Glomerular endothelial cell (primary cell): ENCODE data around the gene MICB. TPM values are rescaled to one million over a fixed set of nuclear protein-coding genes. Genes with fewer than 3 reads are reported as not detected.
"Not testable (repeated sequence)": the region's sequence is repeated elsewhere in the genome, so short reads cannot be mapped to it uniquely, and the experiment has no call there.

Source experiments
- DNase-seq: peaks from one replicate; pipeline ENCODE4 v3.0.0-alpha.2; 2011; ENCODE audit warnings: low read depth, low spot score; ENCODE audit errors: extremely low read depth
- total RNA-seq: library from RNA; depleted of rRNA; stranded (reverse); fragments of >200 nt; gene quantifications from 2 replicates; pipeline ENCODE4 v1.2.3, GENCODE V29; 2015

The MICB gene
- total RNA-seq: 14.5 and 19.1 TPM in 2 replicates

- no peak for DNase-seq
These were observed at the start of gene MICB for GRCh38 chr6:31497531-31498476. MICB (plus strand) TSS chr6:31498145; CDS start chr6:31498194, 49 bp downstream.

DNA sequence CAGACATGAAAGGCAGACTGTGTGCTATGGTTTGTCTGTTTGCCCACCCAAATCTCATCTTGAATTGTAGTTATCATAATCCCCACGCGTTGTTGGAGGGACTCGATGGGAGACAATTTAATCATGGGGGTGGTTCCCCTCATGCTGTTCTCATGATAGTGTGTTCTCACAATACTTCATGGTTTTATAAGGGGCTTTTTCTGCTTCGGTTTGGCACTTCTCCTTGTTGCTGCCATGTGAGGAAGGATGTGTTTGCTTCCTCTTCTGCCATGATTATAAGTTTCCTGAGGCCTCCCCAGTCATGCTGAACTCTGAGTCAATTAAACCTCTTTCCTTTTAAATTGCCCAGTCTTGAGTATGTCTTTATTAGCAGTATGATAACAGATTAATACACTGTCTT is 47.2 kb upstream of the MICB start:
- DNase-seq: no peak

DNA sequence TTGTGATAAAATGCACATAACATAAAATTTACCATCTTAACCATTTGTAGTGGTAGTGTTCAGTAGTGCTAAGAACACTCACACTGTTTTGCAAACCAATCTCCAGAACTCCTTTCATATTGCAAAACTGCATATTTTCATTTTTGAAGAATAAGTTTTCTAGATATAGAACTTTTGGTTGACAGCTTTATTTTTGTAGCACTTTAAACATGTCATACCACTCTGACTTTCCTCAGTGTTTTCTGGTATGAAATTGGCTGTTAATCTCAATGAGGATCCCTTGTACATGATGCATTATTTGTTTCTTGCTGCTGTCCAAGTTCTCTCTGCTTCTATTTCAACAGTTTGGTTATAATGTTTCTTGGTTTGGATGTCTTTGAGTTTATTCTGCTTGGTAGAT is 45.1 kb upstream of the MICB start:
- no peak for DNase-seq

GRCh38 chr6:31453259-31453658 is 44.7 kb upstream of the MICB start:
- DNase-seq: no peak

GRCh38 chr6:31459864-31460263 is 38.1 kb upstream of the MICB start:
- DNase-seq: not testable (repeated sequence)

- DNase-seq: no peak
These were observed 37.5 kb upstream of the MICB start for GRCh38 chr6:31460361-31461025.

- DNase-seq: no peak
These were observed 35.6 kb upstream of the MICB start for GRCh38 chr6:31462026-31462963.

DNA sequence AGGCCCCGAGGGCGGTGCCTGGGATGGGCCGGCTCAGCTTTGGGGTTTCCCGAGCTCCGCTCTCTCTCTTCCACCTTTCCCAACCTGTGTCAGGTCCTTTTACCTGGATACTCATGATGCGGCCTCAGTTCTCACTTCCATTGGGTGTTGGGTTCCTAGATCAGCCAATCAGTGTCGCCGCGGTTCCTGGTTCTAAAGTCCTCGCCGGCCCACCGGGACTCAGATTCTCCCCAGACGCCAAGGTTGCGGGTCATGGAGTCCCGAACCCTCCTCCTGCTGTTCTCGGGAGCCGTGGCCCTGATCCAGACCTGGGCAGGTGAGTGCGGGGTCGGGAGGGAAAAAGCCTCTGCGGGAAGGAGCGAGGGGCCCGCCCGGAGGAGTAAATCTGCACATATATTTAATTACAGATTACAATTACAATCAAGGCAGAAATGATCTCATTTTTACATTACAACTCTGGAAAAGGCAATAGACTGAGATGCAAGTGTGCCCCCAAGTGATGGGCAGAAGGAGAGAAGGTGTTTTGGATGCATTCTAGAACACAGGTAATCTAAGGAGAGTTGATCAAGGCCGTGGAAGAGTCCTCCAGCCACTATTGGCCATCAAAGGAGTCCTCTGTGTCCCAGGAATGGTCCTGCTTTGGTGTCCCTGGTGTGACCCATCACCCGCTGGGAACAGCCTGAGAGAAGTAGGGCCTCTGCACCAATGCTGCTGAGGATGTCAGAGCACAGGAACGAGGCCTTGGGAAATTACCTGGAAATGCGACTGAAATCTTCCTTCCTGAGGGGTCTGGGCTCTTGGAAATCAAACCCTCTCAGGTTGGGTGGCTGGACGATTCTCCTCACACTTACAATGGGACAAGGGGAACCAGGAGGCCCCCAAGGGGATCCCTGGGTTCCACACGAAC is 34.7 kb upstream of the MICB start:
- DNase-seq: peak; percentile 25

DNA sequence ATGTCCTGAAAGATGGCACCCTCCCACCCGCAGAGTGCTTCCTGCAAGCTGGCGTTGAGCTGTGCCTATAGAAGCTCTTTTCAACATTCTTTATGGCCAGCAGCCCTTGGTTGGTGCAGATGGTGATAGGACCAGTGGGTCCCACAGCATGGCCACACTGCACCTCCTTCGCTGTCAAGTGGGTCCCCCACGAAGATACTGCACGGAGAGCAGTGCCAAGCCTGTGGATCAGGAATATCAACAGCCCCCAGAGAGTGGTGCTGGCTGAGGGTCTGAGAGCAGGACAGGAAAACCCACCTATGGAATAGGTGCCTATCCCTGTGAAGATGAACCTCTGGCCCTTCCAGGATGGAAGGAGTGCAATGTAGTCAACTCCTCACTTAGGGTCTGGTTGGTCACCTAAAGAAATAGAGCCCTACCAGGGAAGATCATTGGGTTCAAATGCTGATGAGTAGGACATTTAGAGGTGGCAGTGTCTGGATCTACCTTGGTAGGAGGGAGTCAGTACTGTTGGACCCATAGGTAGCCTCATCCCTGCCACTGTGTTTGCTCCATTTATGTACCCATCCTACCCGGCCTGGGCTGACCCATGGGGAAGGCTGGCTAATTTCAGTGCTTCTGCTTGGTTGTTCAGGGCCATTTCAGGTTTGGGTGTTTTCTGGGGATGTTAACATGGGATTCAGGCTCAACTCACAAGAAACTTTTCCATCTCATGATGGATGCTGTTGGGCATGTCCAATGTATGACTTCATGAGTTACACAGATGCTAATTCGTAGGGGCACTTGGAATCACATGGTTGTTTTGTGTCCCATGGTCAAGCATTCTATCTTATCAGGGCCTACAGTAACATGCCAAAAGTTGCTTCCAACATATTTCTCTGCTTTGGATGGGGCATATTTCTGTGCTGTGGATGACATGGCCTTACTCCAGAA is 33.4 kb upstream of the MICB start:
- no peak for DNase-seq

- no peak for DNase-seq
These were observed 32.8 kb upstream of the MICB start for GRCh38 chr6:31465185-31465536.

GRCh38 chr6:31465718-31466117 is 32.2 kb upstream of the MICB start:
- no peak for DNase-seq

- DNase-seq: no peak
These were observed 31.5 kb upstream of the MICB start for GRCh38 chr6:31466466-31466865.

DNA sequence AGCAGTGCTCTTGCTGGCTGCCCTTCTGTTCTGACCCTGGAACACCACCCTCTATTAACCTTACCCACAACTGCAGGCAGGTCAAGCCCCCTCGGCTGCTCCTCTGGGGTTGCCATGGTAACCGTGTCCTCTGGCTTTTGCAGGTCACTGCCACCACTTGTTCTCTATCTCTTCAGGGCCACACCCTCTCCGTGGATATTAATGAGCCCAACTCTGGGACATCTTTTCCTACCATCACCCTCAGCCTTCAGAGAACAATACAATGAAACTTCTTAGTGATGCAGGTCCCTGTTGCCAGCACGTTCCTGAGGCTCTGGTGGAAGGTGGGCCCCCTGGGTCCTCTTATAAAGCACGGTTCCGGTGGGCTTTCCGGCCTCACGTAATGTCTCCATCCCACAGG is 30.8 kb upstream of the MICB start:
- no peak for DNase-seq

DNA sequence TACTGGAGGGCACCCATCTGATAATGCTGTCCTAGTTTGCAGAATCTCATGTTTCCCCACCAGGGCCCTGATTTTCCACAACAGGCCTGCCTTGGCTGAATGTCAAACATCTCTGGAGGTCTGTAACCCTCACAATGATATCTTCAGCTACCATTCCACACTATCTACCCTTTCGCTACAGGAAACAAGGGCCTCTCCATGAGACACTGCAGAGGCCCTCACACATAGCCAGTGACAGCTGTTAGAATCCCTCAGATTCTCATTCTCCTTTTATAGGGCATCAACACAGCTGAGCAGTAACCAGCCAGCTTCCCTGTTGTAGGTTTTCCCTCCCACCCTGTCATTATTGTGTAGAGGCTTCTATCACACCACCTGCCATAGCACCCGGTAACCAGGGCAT is 29.6 kb upstream of the MICB start:
- DNase-seq: no peak

GRCh38 chr6:31470801-31471200 is 27.1 kb upstream of the MICB start:
- DNase-seq: no peak

- DNase-seq: no peak
These were observed 26.2 kb upstream of the MICB start for GRCh38 chr6:31471711-31472110.

DNA sequence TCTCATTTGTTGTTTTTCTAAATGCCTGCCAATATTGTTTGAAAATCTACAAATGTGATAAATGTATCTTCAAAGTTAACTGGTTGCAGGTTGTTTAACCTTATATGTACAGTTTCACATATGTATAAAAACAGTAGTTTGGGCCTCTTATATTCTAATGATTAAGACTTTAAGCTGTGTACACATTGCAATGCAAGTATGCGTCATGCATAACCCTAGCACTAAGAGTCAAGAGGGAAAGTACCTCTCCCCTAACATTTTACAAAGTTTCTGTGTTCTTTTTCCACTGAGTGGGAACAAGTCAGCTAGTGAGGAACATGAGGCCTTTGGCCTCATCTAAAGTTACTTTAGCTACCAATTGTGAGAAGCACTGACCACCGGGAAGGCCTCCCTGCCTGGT is 25.7 kb upstream of the MICB start:
- no peak for DNase-seq

DNA sequence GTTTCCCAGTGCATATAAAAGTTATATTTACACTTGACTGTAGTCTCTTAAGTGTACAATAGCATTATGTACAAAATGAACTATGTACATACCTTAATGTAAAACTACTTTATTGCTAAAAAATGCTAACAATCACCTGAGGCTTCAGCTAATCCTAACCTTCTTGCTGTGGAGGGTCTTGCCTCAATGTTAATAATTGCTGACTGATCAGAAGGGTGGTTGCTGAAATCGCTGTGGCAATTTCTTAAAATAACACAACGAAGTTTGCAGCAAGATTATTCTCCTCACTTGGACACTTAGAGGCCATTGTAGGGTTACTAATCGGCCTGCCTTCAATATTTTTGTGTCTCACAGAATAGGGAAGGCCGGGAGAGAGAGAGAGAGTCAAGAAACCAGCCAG is 24.7 kb upstream of the MICB start:
- DNase-seq: no peak
